ENCODE data around the gene LYG1.
"Not testable (repeated sequence)": the region's sequence is repeated elsewhere in the genome, so short reads cannot be mapped to it uniquely, and the experiment has no call there.

The LYG1 gene

DNA sequence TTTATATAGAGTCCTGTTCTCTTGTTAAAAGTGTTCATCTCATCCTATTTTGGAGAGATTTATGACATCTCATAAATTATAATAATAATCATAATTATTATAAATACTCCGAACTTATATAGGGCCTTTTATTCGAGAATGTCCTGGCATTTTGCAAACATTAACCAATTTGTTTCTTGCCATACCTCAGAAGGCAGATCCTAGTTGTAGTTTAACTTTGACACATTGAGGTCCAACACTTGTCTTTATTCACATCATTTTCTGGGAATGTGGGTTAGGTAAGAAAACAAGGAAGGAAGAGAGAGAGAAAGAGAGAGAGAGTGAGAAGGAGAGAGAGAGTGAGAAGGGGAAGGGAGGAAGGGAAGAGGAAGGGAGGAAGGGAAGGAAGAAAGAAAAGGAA lies at the start of gene LYG1:
LYG1 (minus strand) TSS at position 101 of the 400 bp plus-strand sequence. CDS start 5,527 bp downstream, outside the sequence.
- DNase-seq: not testable (repeated sequence)

DNA sequence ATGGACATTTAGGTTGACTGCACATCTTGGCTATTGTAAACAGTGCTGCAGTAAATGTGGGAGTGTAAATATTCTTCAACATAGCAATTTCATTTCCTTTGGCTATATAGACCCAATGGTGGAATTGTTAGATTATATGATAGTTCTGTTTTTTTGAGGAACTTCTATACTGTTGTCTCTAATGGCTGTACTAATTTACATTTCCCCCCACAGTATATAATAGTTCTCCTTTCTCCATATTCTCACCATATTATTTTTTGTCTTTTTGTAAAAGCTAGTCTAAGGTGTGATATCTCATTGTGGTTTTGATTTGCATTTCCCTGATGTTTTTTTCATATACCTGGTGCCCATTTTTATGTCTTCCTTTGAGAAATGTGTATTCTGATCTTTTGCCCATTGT lies 49.2 kb upstream of the LYG1 start:
- DNase-seq: no peak

DNA sequence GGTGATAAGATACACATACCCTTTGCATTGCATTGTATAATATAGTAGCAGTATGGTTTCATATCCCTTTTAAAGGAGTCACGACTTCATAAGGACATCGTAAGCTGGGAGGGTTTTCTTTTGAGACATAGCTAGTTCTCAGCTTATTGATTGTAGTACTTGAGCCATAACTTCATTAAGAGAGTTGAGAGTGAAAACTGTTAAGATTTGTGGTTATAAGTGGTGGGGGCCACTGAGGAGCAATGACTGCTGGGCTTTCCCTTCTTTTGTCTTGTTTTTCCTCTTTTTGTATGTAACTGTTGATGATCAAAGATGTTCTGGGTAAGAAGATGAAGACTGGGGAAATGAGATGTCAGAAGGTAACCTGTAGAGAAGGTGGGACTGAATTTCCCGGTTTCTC lies 47.2 kb upstream of the LYG1 start:
- DNase-seq: no peak

DNA sequence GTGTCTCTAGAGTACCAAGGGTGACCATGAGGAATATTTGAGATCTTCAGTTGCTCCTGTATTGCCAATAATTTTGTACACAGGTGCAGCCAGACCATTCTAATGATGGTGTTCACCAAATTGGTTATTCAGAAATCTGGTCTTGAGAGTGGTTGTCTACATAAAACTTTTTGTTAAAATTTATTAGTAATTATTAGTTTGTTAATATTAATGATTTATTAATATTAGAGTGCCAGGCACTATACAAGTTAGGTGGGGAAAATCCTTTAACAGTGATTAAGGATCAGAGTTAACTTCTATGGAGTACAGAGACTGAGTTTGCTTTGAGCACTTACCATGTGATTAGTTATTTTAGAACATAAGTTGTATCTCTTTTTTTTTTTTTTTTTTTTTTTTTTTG lies 45.2 kb upstream of the LYG1 start:
- DNase-seq: no peak

DNA sequence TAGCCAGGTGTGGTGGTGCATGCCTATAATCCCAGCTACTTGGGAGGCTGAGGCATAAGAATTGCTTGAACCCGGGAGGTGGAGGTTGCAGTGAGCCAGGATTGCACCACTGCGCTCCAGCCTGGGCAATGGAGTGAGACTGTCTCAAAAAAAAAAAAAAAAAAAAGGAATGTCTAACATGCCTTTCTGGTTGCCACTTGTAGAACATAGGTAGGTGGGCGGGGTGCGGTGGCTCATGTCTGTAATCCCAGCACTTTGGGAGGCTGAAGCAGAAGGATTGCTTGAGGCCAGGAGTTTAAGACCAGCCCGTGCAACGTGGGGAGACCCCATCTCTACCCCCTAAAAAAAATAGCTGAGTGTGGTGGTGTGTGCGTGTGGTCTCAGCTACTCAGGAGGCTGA lies 44.4 kb upstream of the LYG1 start:
- DNase-seq: not testable (repeated sequence)

DNA sequence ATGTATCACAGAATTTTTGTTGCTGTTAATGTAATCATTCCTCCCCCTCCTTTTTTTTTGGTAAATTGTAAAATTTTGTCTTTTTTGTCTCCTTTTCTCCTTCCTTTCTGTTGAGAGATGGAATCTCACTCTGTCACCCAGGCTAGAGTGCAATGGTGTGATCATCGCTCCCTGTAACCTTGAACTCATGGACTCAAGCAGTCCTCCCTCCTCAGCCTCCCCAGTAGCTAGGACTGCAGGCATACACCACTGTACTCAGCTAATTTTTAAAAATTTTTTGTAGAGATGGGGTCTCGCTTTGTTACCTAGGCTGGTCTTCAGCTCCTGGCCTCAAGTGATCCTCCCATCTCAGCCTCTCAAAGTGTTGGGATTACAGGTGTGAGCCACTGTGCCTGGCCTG lies 41.5 kb upstream of the LYG1 start:
- DNase-seq: no peak

DNA sequence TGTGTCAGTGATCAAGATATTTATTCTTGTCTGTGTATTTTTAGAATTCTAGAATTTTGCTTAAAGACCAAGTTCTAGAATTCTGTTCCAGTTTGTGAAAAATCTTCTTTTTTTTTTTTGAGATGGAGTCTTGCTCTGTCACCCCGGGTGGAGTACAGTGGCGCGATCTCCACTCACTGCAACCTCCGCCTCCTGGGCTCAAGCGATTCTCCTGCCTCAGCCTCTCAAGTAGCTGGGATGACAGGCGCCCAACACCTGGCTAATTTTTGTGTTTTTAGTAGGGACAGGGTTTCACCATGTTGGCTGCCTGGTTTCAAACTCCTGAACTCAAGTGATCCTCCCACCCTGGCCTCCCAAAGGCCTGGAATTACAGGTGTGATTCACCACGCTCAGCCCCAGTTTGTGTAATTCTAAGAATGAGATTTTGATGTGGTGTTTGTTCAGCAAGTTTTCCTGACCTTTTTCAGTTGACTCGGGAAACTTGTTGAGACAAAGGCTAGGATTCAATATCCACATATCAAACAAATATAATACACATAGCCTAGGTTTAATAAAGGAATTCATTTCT lies 39.8 kb upstream of the LYG1 start:
- no peak for DNase-seq

DNA sequence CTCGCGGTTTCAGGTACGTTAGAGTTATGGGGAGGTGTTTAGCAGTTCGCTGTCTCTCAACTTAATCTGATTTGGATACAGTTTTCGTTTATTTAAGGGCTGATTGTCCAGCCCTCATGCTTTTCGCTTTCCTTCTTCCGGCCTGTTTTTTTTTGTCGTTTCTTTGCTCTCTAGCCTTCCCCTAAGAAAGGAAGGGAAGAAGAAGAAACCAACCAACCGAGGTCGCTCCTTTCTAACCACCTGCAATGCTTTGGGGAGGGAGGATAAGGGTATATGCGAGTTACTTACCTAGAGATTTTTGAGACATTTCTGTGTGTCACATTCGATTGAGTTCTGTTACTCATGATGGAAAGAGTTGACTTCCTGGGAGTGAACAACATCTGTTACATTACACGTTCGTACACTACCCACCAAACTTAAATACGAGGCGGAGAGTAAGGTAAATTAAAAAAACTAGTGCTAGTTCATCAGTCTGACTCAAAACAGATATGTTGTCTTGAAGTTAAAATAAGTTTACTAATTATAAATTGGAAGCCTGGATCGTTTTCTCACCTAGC lies 37.1 kb upstream of the LYG1 start:
- peak; percentile 58 for DNase-seq

DNA sequence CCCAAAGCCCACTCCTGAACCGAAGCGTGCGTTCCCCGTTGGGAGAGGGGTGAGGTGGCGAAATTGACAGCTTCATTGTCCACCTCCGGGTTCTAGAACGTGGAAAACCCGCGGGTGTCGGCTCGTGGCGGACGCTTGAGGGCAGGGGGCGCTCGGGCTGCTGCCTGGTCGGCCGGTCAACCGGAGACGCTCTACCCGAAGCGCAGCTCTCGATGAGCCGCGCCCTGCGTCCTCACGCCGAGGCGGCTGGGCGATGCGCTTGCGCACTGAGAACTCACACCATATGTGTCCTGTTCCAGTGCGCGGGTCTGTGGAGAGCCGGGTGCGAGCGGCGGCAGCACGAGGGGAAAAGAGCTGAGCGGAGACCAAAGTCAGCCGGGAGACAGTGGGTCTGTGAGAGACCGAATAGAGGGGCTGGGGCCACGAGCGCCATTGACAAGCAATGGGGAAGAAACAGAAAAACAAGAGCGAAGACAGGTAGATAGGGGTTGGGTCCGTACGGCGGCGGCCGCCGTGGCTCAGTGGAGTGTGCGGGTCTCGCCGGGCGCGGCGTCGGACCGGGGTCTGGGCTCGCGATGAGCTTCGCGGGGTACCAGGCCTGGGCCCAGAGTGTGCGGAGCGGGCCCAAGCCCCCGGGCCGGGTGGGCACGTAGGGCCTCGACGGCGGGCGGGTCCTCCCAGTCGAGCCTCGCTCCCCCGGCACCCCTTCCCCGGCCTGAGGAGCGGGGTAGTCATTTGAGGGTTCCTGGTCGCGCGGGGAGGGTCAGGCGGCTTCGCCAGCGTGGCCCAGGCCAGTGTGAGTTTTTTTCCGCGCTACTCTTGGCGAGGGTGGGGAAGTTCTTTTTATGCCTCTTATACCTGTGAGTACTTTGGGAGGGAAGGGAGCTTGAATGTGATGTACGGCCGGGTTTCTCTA lies 36.4 kb upstream of the LYG1 start, which contains the start of gene EIF5B:
EIF5B (plus strand) TSS at position 277 of the 916 bp plus-strand sequence; CDS start at position 443, 166 bp downstream.
- peak; percentile 99 for DNase-seq

DNA sequence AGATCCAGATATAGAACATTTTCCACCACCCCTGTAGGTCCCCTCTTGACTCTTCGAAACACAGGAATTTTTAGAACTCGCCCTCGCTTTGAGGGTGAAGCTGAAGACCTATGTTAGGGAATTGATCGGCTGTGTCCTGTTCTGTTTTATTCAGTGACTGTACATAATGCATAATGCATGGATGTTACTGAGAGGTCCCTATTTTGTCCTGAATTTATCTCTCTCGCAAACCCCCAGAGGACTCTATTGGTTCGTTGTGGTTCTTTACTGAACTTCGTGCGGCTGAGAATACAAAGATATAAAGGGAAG lies 35.8 kb upstream of the LYG1 start:
- no peak for DNase-seq

DNA sequence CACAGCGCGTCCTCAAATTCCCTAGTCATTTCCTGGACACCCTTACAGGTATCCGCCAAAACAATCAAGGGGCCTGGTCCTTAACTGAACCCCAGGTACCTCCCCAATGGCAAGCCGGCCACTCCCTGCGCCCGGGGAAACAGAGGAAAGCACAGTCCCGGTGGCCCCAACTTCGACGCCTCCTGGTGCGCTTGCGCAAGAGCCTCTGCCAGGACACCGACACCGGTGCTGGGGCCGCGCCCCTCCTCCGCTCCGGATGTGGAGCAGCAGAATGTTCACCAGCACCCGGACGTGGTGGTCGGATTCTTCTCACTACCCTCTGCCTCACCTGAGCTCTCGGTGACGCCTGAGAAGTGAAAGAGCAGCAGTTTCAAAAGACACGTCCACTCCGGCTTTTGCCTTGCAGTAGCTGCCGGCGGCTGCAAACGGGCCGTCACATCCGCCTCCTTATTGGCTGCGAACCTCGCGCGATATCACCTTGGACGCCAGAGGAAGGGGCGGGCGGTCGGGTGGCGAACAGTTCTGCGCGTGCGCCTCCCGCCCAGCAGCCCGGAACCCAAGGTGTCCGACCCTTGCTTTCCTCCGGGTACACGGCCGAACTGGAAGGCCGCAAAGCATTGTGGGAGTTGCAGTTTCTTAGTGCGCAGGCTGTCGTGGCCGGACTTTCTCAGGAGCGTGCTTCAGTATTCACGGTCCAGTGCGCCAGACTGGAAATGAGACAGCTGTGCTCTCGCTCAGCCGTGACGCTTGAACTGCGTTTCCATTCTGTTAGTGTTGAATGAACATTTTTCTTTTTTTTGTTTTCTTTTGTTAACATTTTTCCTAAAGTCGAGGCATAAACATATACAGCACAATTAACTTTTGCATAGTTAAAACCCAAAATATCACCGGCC lies 35.2 kb upstream of the LYG1 start, which contains the start of gene TXNDC9:
TXNDC9 (minus strand) TSS at position 423 of the 893 bp plus-strand sequence. CDS start 3,123 bp downstream, outside the sequence.
- peak; percentile 100 for DNase-seq

DNA sequence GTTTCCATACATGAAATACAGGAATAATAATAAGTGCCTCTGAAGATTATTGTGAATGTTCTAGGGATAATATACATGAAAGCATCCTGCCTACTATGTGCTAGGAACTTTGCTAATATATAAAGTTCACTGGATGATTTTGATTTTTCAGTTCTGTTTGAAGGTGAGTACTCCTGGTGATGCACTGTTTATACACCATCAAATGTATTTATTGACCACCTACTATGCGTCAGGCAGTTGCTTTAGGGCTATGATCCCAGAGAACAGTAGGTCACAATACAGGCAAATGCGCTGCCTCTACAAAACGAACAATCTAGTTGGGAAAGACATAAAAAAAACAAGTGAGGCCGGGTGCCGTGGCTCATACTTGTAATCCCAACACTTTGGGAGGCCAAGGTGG lies 24.4 kb upstream of the LYG1 start:
- no peak for DNase-seq

DNA sequence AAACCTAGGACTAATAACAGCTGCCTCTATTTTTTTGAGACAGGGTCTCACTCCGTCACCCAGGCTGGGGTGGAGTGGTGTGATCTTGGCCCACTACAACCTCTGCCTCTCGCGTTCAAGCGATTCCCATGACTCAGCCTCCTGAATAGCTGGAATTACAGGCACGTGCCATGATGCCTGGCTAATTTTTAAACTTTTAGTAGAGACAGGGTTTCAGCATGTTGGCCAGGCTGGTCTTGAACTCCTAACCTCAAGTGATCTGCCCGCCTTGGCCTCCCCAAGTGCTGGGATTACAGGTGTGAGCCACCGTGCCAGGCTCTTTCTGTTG lies 16.8 kb upstream of the LYG1 start:
- DNase-seq: not testable (repeated sequence)

DNA sequence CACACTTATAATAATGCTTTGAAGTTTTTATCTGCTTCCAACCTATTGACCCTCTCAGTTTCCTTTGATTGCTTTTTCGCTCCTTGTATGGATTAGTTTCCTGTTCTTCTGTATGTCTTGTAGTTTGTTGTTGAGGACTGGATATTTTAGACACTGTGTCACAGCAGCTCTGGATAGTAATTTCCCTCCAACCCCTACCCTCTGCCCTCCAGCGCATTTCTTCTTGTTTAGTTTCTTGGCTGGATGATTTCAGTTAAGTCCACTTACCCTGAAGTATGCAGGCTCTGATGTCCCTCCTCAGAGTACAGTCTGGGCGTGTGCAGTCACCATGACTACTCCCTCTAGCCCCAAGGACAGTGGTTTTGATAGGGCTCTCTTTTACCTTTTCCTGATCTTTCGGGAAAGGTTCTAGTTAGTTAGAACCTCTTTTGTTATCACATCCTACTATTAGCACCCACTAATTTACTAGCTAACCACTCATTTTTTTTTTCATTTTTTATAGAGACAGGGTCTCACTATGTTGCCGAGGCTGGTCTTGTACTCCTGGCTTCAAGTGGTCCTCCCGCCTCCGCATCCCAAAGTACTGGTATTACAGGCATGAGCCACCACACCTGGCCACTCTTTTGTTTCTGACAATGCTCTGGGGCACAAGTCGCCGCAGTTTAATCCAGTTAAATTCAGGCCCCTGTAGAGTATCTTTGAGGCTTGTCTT lies 16.3 kb upstream of the LYG1 start:
- DNase-seq: no peak

DNA sequence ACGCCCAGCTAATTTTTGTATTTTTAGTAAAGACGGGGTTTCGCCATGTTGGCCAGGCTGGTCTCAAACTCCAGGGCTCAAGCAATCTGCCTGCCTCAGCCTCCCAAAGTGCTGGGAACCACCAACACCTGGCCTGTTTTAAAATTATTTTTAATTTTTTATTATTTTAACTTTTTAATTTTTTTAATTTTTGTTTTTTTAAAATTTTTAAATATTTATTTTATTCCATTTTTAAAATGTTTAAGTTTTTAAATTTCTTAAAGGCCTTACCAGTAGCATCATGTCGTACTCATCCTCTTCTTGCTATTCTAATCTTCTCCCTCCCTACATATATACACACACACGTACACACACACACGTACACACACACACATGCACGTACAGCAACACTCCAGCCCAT lies 1.4 kb downstream of the LYG1 start:
- no peak for DNase-seq

DNA sequence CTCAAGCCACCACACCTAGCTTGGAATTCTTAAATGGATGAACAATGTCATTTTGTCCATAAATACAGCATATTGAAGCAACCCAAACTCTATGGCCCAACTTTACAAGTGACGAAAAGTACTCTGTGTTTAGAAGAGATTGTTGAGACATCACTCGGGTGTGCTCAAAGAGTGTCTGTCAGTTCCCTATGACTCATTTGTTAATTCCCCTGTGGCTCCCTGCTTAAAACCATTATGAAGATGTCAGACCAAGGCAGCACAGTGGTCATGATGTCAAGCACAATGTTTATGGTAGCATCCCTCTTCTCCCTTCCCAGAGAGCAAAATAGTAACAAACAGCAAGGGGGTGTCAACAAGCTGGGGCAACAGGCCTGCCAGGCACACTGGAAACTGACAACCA lies 3.0 kb downstream of the LYG1 start:
- no peak for DNase-seq

DNA sequence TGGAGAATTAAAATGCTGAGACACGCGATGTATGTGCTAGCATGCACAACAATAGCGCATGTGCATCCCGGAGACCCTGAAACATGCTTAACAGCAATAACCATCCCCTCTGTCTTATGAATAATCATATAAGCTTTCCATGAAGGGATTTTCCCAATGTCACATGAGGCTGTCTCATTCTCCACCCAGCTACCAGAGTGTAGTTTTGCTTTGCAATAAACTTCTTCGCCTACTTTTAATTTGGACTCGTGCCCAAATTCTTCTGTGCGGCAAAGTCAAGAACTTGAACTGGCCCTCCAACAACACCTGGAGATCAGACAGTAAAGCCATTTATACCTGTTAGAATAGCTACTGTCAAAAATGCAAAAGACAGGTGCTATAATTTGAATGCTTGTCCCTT lies 15.5 kb downstream of the LYG1 start:
- DNase-seq: no peak

DNA sequence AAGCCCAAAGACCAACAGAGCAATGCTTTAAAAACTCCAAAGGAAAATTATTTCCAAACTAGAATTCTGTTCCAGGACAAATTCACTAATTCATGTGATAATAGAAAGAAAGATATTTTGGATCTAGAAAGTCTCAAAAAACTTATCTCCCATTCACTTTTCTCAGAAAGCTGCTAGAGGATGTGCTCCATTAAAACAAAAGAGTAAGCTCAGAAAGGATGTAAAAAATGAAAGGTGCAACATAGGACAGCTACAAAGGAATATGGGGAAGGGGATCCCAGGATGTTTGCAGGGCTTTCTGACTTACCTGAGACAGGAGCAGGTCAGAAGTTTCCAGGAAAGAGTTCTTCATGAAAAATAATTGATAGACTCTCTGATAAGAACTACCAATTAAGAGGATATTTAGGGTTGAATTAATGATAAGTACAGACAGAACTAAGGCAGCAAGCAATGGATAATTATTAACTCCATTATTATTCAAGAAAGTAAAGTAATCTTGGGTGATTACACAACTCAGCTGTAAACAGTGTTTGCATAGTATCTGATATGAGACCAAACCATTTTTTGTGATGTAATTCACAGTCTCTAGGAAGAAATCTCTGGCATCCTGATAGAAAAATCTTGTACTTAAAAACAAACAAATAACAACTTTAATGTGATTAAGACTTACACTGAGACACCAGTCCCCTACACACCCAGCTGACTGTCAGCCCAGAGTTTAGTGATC lies 20.9 kb downstream of the LYG1 start:
- no peak for DNase-seq

DNA sequence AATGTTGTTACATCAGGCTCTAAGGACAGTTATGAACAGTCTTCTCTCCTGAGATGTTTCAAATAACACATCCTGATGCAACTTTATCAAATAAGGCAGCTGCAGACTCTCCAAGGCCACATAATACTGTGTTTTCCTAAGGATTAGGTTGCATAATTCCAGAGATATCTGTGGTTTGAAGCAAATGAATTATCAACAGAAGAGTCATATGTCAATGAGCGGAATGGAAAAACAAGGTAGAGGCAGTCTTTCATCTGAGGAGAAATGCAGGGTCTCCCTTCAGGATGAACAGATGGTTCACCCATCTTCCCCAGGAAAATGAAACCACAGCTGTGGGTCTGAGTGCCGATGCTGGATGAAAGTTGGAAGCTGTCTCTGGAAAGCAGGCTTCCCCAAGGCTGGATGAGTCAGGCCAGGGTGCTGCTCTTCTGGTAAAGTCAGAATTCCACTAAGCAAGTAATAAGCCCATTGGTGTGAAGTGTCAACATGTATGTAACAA lies 22.2 kb downstream of the LYG1 start:
- no peak for DNase-seq

DNA sequence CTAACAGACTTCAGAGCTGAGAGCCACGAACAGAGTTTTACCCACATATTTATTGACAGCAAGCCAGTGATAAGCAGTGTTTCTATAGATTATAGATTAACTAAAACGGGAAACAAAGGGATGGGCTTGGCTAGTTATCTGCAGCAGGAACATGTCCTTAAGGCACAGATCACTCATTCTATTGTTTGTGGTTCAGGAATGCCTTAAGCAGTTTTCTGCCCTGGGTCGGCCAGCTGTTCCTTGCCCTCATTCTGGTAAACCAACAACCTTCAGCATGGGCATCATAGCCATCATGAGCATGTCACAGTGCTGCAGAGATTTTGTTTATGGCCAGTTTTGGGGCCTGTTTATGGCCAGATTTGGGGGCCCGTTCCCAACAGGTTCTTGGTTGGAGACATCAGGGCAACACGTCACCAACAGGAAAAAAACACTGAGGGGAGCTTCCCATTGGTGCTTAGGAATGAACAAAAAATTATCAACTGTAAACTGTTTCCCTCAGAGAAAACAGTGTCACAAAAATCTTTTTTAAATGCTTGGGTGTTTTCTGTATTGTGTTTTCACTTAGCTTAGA lies 22.7 kb downstream of the LYG1 start:
- DNase-seq: not testable (repeated sequence)

DNA sequence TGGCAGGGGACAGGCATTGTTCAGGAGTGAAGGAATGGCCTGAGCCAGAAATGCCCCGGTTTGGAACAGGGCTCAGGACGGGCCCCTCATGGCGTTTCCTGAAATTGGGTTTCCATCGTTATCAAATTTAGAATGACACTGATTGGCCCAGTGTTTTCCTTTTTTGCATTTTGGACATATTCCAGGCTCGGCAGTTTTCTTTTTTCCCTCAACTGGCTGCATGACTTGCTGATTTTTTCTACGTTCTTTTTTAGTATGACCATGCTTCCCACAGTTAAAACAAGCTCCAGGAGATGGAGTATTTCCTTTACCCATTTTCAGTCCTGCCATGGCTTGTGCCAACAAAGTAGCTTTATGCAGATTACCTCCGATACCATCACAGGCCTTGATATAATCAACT lies 25.1 kb downstream of the LYG1 start:
- no peak for DNase-seq

All from NCI-H82 (cell line).